HL-60/S4 treated with phorbol 12-myristate 13-acetate at 8.2 ng/mL for 4 days and 3 days (cell line): ENCODE results near the gene IRX2.

ENCODE experiments used
- in situ Hi-C: fragments of 300-500 bp; cut with MboI; formaldehyde crosslinking; loops from 2 replicates; pipeline ENCODE4 v1.15.0; 2022; ENCODE audit warnings: low sequenced_read_pairs

The IRX2 gene

GRCh38 chr5:2699231-2699630, 52.2 kb downstream of the IRX2 start:
- in situ Hi-C loops, result no loop called here

- in situ Hi-C loops, result no loop called here
Observed at GRCh38 chr5:2698581-2698980, 52.9 kb downstream of the IRX2 start.

GRCh38 chr5:2697446-2698200, 53.9 kb downstream of the IRX2 start:
- in situ Hi-C loops, result no loop called here

- in situ Hi-C loops, result no loop called here
Observed at GRCh38 chr5:2697041-2697440, 54.4 kb downstream of the IRX2 start.
